GM19023 (cell line): ENCODE results near the gene FFAR1.

Experiments
- ATAC-seq: cut with Tn5 transposase; IDR thresholded peaks from one replicate; pipeline ENCODE4 v1.9.1; 2021; ENCODE audit warnings: mild to moderate bottlenecking, moderate library complexity; ENCODE audit not compliant: unreplicated experiment

FFAR1 gene

DNA sequence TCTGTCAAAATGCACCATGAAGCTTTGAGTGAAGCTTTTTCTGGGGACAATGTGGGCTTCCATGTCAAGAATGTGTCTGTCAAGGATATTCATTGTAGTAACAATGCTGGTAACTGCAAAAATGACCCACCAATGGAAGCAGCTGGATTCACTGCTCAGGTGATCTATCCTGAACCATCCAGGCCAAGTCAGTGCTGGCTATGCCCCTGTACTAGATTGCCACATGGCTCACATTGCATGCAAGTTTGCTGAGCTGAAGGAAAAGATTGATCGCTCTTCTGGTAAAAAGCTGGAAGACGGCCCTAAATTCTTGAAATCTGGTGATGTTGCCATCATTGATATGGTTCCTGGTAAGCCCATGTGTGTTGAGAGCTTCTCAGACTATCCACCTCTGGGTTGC is 35.8 kb downstream of the FFAR1 start:
- ATAC-seq, result no peak

DNA sequence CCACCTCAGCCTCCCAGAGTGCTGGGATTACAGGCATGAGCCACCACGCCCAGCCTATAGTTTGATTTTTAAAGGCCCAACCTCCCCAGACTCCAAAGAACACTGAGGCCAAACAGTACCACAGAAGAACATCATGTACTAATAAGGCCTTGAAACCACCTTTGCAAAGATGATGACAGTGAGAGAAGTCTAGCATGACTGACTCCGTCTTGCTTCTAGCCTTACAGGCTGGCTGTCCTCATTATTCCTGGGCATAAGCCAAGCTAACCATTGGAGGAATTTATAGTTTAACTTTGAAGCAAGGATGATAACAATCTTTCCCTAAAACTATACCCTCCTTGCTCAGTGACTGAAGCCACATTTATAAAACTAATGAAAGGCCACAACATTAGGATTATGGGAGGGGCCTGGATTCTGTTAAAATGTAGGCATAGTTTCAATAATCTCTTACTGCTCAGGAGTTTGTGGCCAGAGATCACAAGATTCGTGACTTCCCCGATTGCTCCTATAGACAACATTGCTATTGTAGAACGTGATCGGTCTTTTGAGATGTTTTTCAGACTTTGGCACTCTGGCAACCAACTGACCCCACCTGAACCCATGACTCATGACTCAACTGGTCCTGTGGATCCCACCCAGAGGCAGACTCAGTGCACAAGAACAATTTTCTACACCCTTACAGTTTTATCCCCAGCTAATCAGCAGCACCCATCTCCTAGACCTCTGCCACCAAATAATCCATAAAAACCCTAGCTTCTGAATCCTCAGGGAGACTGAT is 40.8 kb downstream of the FFAR1 start:
- no peak for ATAC-seq

DNA sequence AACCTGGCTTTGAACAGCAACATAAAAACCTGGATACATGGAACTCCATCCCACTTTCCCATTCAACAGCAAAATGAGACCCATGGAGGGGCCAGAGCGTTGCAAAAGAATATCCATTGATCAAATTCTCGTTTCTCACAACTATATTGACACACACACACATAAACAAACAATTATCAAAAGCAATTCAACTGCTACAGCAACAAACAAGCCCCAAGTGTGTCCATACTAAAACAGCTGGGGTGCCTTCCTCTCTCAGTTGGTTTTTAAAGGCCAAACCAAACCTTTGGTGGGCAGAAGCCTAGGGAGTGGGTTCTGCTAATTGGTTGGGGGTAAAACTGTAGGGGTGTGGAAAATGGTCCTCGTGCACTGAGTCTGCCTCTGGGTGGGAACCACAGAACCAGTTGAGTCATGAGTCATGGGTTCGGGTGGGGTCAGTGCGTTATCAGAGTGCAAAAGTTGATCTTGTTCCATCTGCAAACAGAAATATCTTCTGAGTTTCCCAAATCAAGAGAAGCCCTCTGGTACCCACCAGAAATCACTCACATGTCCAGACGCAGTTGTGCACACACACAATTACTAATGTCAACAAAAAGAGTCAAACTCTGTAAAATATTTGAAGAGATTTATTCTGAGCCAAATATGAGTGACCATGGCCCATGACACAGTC is 41.6 kb downstream of the FFAR1 start:
- ATAC-seq, result no peak

DNA sequence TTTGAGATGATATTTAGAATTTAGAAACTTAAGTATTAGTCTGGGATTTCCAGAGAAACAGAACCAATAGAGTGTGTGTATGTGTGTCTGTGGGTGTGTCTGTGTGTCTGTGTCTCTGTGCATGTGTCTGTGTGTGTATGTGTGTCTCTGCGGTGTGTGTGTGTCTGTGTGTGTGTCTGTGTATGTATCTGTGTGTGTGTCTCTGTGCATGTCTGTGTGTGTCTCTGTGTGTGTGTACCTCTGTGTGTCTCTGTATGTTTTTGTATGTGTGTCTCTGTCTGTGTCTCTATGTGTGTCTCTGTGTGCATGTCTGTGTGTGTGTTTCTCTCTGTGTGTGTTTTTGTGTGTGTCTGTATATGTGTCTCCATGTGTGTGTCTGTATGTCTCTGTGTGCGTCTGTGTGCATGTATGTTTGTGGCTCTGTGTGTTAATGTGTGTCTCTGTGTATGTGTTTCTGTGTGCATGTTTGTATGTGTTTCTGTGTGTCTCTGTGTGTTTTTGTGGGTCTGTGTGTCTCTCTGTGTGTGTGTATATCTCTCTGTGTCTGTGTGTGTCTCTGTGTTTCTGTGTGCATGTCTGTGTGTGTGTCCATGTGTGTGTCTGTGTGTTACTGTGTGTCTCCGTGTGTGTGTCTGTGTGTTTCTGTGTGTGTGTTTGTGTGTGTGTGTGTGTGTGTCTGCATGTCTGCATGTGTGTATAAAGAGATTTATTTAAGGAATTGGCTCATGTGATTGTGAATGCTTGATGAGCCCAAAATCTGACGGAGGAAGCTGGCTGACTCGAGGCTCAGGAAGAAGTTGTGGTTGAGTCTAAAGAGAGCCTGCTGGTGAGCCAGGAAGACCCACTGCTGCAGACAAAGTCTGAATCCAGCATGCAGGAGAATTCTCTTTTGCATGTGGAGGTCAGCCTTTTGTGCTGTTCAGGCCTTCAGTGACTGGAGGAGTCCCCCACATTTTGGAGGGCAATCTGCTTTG is 45.3 kb downstream of the FFAR1 start:
- ATAC-seq, result no peak

DNA sequence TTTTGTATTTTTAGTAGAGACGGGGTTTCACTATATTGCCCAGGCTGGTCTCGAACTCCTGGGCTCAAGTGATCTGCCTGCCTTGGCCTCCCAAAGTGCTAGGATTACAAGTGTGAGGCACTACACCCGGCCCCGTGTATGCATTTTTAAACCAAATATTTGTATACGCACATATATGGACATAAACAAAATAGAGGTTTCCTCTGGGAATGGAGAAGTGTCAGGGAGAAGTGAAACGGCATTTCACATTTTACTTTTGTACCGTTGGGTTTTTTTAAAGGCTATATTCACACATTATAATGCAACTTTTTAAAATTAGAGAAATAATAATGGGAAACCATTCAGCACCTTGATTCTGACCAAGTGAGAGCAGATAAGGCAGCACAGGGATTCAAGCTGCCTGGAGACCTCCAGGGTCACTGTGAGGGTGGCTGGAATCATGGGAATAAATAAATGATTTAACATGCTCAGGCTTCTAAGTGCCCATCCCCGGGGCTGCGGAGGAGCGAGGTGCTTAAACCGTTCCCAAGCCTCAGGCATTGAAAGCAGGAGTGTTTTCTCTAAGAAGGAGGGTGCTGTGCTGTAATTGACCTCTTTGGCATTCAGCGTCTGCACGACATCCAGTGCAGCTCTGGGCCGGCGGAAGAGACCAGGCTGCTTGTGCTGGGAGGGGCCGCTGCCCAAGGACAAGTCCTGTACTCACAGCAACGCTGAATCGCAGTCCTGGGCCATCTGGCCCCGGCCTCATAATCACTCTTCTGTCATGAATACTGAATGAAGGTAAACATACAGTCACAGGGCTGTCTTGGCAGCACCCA is 47.9 kb downstream of the FFAR1 start:
- no peak for ATAC-seq

DNA sequence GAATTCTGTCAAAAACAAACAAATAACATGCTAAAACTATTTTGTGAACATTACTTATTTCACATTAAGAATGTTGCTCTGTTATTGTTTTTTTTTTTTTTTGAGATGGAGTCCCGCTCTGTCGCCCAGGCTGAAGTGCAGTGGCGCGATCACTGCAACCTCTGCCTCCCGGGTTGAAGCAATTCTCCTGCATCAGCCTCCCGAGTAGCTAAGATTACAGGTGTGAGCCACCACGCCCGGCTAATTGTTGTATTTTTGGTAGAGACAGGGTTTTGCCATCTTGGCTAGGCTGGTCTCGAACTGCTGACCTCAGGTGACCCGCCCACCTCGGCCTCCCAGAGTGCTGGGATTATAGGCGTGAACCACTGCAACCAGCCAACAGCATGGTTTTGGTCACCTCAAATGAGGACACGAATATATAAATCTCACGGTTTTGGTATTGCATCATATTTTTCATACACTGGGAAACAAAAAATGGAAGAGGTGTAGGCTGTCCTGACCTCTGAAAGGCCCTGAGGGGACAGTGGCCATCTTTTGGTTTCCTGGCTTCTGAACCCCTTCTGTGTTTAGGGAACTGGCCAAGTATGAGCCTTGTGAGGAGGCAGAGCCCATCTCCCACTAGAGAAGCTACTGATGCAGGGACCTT is 48.7 kb downstream of the FFAR1 start:
- no peak for ATAC-seq

DNA sequence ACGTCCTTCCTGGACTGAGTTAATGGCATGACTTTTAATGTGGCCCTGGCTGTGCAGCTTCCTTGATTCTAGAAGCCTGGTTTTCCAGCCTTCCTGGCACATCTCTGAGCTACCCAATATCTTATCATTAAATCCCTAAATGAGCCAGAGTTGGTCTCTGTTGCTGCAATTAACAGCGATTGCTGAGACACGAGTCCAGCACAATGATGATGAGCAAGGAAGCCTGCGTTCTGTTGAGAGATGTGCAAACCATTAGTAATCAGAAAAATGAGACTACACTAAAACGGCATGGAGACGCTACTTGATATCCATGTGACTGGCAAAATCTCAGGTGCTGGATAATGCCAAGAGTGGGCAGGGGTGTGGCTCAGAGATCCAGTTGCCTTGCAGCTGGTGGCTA is 49.4 kb downstream of the FFAR1 start:
- no peak for ATAC-seq
